ENCODE data around the gene PNKD.
A peak's percentile ranks its signal among the peaks of the same experiment; 100 is the strongest.
"Not testable (repeated sequence)": the region's sequence is repeated elsewhere in the genome, so short reads cannot be mapped to it uniquely, and the experiment has no call there.

PNKD gene

DNA sequence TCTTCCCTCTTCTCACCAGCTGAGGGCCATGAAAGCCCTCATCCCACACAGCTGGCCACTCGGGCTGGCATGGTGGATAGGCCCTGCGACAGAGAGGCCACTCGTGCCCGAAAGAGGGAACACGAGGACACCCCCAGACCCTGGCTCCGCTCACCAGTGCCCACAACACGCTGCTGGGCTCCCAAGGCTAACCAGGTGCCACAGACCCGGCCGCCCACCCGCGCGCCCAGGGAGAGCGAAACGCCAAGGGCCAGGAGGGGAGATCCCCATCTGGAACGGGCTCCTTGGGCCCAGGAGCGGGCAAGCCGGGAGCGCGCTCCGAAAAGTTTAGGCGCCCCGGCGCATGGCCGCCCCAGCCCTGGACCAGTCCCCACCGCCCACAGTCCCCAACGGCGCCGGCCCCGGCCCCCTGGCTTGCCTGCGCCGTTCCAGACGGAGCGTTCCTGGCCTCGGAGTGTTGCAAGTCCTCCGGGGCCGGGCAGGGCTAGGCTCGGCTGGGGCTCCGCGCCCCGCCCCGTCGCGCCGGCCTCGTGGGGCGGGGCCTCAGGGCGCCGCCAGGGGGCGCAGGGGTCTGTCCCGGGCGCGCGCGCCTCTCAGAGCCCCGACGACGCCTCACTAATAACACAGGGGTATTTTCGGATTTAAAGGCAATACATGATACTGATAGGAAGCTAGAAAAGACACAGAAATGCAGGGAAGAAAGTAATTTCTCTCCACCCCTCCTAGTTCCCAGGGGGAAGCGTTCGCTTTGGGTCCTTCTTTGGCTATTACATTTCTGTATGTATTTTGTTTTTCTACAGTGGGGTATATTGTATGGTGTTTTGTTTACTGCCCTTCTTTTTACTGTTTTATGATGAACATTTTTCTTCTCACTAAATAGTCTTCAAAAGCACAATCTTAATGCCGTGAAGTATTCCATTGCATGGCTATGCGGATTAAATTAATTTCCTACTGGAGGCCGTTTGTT is 22.0 kb downstream of the PNKD start, which contains the start of gene TMBIM1:
TSS of gene TMBIM1 (minus strand) at position 456 of the 967 bp plus-strand sequence. CDS start 10,362 bp downstream, outside the sequence.
- DNase-seq (ENCODE audit: low read depth), result peak; percentile 64

GRCh38 chr2:218293715-218294429 is 23.6 kb downstream of the PNKD start:
- DNase-seq (ENCODE audit: low read depth), result no peak

DNA sequence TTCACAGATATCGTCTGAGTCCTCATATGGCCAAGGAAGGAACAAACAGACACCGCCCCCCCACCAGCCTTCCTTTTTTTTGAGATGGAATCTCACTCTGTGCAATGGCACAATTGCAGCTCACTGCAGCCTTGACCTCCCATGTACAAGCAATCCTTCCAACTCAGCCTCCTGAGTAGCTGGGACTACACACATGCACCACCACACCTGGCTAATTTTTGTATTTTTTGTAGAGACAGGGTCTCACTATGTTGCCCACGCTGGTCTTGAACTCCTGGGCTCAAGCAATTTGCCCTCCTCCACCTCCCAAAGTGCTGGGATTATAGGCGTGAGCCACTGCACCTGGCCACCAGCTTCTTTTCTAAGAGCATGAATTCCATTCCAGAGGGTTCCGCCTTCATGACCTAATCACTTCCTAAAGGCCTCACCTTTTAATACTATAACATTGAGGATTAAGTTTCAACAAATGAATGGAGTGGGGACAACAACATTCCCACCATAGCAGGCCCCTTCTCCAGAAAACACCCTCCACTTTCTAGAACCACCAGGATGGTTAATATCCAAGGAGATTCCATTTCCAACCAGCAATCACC is 24.2 kb downstream of the PNKD start:
- no peak for DNase-seq (ENCODE audit: low read depth)

GRCh38 chr2:218295029-218295428 is 24.7 kb downstream of the PNKD start:
- DNase-seq (ENCODE audit: low read depth), result no peak

GRCh38 chr2:218296200-218296599 is 25.9 kb downstream of the PNKD start:
- no peak for DNase-seq (ENCODE audit: low read depth)

- DNase-seq (ENCODE audit: low read depth), result no peak
Measured at GRCh38 chr2:218296847-218297246, 26.5 kb downstream of the PNKD start.

GRCh38 chr2:218298314-218298875 is 28.1 kb downstream of the PNKD start:
- no peak for DNase-seq (ENCODE audit: low read depth)

DNA sequence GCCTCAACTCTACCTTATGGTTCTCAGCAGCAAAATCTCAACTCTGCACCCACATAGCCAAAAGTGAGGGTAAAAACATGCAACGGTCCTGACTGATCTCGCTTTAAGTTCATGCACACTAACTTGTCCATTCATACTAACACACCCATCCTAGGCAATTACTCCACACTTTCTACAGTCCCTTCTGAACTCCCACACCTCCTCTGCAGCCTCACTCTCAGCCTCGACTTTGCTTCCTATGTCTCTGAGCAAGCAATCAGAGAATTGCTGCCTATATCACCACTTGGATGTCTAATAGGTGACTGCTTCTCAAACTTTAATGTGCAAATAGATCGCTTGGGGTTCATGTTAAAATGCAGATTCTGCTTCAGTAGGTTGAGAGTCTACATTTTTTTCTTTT is 29.8 kb downstream of the PNKD start:
- DNase-seq (ENCODE audit: low read depth), result no peak

DNA sequence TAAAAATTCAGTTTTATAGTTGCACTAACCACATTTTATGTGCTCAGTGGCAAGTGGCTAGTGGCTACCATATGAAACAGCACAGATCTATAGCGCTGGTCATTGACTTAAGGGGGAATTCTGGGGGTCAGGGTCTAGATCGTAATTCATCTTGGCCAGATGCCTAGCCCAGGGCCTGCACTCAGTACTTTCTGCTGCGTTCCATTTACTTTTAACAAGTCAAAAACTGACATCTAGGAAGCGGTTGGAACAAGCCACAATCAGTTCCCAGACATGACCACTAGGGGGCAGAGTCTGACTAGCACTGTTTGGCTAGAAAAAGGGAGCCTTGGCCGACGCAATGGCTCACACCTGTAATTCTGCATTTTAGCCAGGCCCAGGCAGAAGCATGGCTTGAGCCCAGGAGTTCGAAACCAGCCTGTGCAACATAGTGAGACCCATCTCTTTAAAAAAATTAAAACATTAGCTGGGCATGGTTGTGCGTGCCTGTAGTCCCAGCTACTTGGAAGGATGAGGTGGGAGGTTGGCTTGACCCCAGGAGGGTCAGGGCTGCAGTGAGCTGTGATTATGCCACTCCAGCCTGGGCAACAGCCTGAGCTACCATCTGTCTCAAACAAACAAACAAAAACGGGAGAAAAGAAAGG is 31.0 kb downstream of the PNKD start:
- peak; percentile 85 for DNase-seq (ENCODE audit: low read depth)

DNA sequence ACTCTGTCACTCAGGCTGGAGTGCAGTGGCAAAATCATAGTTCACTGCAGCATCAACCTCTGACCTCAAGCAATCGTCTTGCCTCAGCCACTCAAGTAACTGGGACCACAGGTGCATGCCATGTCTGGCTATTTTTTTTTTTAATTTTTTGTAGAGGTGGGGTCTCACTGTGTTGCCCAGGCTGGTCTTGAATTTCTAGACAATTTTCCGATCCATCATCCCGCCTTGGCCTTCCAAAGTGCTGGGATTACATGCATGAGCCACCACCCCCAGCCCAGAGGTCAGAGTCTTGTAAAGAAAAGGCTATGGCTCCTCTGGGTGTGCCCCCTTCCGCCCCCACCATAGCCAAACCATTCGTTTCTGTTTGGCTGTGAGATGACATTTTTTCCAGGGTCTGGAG is 35.1 kb downstream of the PNKD start:
- no peak for DNase-seq (ENCODE audit: low read depth)

DNA sequence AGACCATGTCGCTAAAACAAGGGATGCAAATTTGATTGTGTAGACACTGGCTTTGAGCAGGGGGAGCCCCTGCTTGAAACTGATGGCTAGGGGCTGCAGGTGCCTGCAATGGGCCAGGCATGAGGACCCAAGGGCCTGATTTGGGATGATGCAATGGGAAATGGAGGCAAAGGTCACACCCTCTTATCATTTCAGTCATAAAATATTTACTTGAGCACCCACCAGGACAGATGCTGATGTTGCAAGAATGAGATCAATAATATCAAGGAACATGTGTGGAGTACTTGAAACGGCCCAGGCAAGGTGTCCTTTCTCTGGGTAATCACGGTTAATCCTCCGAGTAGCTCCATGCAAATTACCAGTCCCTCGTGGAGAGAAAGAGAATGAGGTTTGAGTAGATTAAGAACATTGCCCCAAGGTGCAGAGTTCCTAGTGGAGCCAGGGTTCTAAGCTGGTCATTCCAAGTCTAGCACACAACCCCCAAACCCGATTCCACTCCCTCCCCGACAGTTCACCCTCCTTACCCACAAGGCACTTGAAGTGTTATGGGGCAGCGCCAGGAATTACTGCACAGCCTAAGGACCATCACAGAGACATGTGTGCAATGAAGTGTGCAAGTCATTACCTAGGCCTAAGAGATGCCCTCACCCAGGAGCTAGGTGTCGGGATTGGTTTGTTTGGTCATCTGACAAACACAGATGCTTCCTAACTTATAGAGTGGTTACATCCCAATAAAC is 36.0 kb downstream of the PNKD start:
- DNase-seq (ENCODE audit: low read depth), result no peak

DNA sequence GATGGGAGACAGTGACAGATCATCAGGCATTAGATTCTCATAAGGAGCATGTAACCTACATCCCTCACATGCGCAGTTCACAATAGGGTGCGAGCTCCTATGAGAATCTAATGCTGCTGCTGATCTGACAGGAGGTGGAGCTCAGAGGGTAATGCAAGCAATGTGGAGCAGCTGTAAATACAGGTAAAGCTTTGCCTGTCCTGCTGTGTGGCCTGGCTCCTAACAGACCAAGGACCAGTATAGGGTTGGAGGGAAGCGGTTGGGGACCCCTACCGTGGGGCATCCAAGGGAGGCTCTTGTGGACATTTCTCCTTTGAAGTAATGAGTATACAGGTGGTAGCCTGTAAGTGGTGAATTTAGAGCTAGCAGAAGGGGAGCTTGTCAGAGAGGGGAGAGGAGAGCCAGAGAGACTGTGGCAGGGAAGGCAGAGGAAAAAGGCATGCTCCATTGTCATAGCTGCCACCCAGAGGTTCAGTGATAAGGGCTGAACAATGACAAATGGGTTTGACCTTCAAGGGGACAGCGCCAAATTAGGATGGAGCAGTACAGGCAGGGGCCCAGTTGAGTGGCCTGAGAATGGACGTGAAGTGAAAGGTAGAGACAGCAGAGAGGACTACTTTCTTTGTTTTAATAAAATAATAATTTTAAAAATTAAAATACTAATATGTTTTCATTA is 37.2 kb downstream of the PNKD start:
- DNase-seq (ENCODE audit: low read depth), result no peak

DNA sequence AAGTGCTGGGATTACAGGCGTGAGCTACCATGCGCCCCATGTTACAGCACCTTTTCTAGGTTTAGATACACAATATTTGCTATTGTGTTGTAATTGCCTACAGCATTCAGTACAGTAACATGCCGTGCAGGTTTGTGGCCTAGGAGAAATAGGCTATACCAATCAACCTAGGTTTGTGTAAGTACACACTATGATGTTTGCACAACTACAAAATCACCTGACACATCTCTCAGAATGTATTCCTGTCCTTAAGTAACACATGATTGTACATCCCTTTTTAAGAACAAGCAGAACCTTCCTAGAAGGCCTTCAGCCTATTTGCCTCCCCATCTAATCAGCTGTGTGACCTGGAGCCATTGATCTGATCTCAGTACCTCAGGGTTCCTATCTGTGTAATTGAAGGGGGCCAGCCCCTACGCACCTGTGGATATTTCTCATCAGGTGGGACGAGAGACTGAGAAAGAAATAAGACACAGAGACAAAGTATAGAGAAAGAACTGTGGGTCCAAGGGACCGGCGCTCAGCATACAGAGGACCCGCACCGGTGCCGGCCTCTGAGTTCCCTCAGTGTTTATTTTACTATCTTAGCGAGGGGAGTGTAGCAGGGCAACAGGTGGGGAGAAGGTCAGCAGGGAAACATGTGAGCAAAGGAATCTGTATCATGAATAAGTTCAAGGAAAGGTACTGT is 40.7 kb downstream of the PNKD start:
- no peak for DNase-seq (ENCODE audit: low read depth)

DNA sequence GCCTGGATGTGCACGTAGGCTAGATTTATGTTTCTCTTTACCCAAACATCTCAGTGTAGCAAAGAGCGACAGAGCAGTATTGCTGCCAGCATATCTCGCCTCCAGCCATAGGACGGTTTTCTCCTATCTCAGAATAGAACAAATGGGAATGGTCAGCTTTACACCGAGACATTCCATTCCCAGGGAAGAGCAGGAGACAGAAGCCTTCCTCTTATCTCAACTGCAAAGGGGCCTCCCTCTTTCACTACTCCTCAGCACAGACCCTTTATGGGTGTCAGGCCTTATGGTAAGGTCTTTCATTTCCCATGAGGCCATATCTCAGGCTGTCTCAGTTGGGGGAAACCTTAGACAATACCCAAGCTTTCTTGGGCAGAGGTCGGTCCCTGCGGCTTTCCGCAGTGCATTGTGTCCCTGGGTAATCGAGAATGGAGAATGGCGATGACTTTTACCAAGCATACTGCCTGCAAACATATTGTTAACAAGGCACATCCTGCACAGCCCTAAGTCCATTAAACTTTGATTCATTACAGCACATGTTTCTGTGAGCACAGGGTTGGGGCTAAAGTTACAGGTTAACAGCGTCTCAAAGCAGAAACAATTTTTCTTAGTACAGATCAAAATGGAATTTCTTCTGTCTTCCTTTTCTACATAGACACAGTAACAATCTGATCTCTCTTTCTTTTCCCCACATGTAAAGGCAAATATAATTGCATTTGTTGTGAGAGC is 41.4 kb downstream of the PNKD start:
- DNase-seq (ENCODE audit: low read depth), result not testable (repeated sequence)

DNA sequence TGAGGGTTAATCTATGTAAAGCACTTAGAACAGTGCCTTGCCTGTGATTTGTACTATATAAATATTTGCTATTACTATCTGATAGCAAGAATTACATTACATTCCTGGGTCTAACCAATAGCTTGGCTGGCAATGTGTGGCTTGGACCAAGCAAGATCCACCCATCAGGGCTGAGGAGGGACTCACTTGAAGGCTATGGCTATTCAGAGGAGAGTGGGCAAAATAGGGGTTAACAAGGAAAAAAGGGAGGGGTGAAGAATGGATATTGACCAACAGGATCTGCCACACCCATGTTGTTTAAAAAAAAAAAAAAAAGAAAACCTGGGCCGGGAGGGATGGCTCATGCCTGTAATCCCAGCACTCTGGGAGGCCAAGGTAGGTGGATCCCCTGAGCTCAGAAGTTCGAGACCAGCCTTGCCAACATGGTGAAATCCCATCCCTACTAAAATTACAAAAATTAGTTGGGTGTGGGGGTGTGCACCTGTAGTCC is 42.0 kb downstream of the PNKD start:
- no peak for DNase-seq (ENCODE audit: low read depth)

DNA sequence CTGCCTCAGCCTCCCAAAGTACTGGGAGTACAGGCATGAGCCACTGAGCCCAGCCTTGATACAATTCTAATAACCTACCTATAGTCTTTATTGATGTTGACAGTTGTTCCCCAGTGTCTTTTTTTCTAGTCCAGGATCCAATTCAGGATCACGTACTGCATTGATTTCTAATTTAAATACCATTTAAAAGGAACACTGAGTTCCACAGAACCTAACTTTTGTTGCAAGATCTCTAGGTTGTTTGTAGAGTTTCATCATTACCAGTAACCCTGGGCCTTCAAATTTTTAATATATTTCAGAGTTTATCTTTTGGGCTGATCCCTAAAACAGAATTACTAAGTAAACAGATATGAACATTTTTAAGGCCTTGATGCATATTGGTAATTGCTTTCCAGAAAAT is 43.0 kb downstream of the PNKD start:
- DNase-seq (ENCODE audit: low read depth), result no peak

DNA sequence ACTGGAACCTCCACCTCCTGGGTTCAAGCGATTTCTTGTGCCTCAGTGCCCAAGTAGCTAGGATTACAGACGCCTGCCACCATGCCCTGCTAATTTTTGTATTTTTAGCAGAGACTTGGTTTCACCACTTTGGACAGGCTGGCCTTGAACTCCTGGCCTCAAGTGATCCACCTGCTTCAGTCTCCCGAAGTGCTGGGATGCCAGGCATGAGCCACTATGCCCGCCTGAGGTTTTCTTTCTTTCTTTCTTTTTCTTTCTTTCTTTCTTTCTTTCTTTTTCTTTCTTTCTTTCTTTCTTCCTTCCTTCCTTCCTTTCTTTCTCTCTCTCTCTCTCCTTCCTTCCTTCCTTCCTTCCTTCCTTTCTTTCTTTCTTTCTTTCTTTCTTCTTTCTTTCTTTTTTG is 44.4 kb downstream of the PNKD start:
- not testable (repeated sequence) for DNase-seq (ENCODE audit: low read depth)

- DNase-seq (ENCODE audit: low read depth), result no peak
Measured at GRCh38 chr2:218315397-218315796, 45.1 kb downstream of the PNKD start.

- DNase-seq (ENCODE audit: low read depth), result no peak
Measured at GRCh38 chr2:218317303-218317630, 46.9 kb downstream of the PNKD start.
